DOHH2 (cell line): ENCODE measurements around the gene GNAO1.

Source experiments
- H3F3A ChIP-seq: fragments of 200-600 bp; sonication (generic), shearing (Covaris generic); 2 replicates; pipeline ENCODE4 v1.6.0; 2016; ENCODE audit warnings: antibody characterized with exemption, mild to moderate bottlenecking; ENCODE audit not compliant: control insufficient read depth, insufficient read depth
- H3K27ac ChIP-seq: fragments of 200-600 bp; sonication (generic); 2 replicates; pipeline ENCODE4 v1.5.1; 2014; ENCODE audit warnings: low read depth, mild to moderate bottlenecking, low read length, moderate library complexity
- H3K27me3 ChIP-seq: fragments of 200-600 bp; sonication (generic); 2 replicates; pipeline ENCODE4 v1.6.1; 2014; ENCODE audit warnings: mild to moderate bottlenecking, low read length, mixed read lengths; ENCODE audit not compliant: control insufficient read depth
- H3K36me3 ChIP-seq: fragments of 200-600 bp; sonication (generic); 2 replicates; pipeline ENCODE4 v1.6.1; 2014; ENCODE audit warnings: mild to moderate bottlenecking, low read length, moderate library complexity, mixed read lengths; ENCODE audit not compliant: control insufficient read depth
- H3K4me1 ChIP-seq: fragments of 200-600 bp; sonication (generic); 2 replicates; pipeline ENCODE4 v1.6.1; 2014; ENCODE audit warnings: mild to moderate bottlenecking, low read length, mixed read lengths; ENCODE audit not compliant: control insufficient read depth
- H3K4me2 ChIP-seq: fragments of 200-600 bp; sonication (generic); 2 replicates; pipeline ENCODE4 v1.6.0; 2014; ENCODE audit warnings: mild to moderate bottlenecking, low read length, moderate library complexity
- H3K4me3 ChIP-seq: fragments of 200-600 bp; sonication (generic); 2 replicates; pipeline ENCODE4 v1.5.1; 2014; ENCODE audit warnings: mild to moderate bottlenecking, low read length, mixed read lengths
- H3K79me2 ChIP-seq: fragments of 200-600 bp; sonication (generic); 2 replicates; pipeline ENCODE4 v1.6.1; 2014; ENCODE audit warnings: mild to moderate bottlenecking, low read length, mixed read lengths; ENCODE audit not compliant: control insufficient read depth
- H3K9me2 ChIP-seq: fragments of 200-600 bp; sonication (generic); replicated peaks from 2 replicates; pipeline ENCODE4 v1.6.1; 2014; ENCODE audit warnings: mild to moderate bottlenecking, low read length, mixed read lengths; ENCODE audit not compliant: control insufficient read depth
- H3K9me3 ChIP-seq: fragments of 200-600 bp; sonication (generic); 2 replicates; pipeline ENCODE4 v1.6.1; 2014; ENCODE audit warnings: antibody characterized with exemption, low read length, mixed read lengths; ENCODE audit not compliant: control insufficient read depth, insufficient read depth
- H4K20me1 ChIP-seq: fragments of 200-600 bp; sonication (generic); 2 replicates; pipeline ENCODE4 v1.6.0; 2014; ENCODE audit warnings: low read depth, mild to moderate bottlenecking, antibody characterized with exemption, low read length, moderate library complexity; ENCODE audit not compliant: control insufficient read depth, insufficient read depth
- EZH2phosphoT487 ChIP-seq: fragments of 200-600 bp; sonication (generic); IDR thresholded peaks from 2 replicates; pipeline ENCODE4 v1.6.1; 2017; ENCODE audit warnings: borderline replicate concordance, mild to moderate bottlenecking, antibody characterized with exemption, low read length, moderate library complexity, mixed read lengths
- TF ChIP-seq, protein P1 (sequence below): fragments of 200-600 bp; sonication (generic); IDR thresholded peaks from one replicate; pipeline ENCODE4 v1.5.1; 2014; ENCODE audit warnings: antibody characterized with exemption, mild to moderate bottlenecking, low read depth, low read length; ENCODE audit not compliant: poor library complexity, severe bottlenecking

Gene GNAO1

DNA sequence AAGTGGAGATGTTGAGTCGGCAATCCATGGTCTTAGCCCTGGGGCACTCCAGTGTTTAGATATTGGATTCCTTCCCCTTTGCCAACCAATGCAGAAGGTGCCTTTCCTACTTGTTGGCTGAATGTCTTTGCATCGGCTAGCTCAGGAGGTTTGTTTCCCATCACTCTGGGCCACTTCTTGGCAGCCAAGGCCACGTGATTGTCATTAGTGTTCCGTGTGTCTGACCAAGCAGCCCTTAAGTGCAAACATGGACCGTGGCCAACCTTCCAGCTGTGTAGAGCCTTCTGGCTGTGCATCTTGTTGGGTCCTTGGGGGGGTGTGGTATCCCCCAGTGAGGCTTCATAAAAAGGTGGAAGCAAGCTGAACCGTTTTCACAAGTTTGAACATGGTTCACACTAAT, 66.0 kb downstream of the GNAO1 start:
- Histone ChIP-seq H3K9me2 (no peaks in the 10 kb centered on the region), H3K27me3 (peaks cover 16% of the 10 kb centered on the region), H3K36me3 (no peaks in the 10 kb centered on the region), H3K4me3 (no peak overlapping the region), H3F3A (no peaks in the 10 kb centered on the region), H4K20me1 (no peaks in the 10 kb centered on the region), H3K27ac (no peak overlapping the region), H3K4me1 (no peaks in the 10 kb centered on the region), H3K9me3 (no peaks in the 10 kb centered on the region), H3K4me2 (no peak overlapping the region), H3K79me2 (no peaks in the 10 kb centered on the region)
- TF ChIP-seq EZH2phosphoT487 = no peak
- TF ChIP-seq, protein P1, sequence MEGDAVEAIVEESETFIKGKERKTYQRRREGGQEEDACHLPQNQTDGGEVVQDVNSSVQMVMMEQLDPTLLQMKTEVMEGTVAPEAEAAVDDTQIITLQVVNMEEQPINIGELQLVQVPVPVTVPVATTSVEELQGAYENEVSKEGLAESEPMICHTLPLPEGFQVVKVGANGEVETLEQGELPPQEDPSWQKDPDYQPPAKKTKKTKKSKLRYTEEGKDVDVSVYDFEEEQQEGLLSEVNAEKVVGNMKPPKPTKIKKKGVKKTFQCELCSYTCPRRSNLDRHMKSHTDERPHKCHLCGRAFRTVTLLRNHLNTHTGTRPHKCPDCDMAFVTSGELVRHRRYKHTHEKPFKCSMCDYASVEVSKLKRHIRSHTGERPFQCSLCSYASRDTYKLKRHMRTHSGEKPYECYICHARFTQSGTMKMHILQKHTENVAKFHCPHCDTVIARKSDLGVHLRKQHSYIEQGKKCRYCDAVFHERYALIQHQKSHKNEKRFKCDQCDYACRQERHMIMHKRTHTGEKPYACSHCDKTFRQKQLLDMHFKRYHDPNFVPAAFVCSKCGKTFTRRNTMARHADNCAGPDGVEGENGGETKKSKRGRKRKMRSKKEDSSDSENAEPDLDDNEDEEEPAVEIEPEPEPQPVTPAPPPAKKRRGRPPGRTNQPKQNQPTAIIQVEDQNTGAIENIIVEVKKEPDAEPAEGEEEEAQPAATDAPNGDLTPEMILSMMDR = no peak

DNA sequence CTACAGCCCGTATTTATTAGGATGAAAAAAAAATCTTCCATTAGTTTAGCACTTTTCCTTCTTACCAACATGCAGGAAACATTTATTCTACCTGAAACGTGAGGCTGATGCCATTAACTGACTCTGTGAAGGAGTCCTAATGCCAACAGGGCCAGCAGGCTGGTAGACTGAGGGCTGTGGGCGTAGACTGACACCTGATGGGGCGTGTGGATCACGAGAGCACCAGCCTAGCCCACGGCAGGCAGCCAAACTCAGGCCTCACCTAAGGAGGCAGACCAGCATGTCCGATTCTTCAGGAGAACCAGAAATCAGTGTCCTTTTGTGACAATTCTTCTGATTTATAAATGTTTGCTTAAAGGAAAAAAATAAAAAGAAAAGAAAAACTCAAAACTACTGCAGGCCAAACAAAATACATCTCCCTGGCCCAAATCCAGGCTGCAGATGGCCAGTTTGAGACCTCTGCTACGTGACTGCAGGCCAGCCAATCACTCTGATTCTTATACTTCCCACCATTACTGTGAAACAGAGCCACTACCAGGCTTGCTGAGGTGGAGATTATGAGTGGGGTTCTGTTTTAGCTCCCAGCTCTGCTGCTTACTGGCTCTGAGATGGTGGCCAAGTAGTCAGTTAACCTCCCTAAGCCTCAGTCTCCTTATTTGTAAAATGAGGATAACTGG, 66.5 kb downstream of the GNAO1 start:
- peaks cover 19% of the 10 kb centered on the region for H3K27me3 ChIP-seq

DNA sequence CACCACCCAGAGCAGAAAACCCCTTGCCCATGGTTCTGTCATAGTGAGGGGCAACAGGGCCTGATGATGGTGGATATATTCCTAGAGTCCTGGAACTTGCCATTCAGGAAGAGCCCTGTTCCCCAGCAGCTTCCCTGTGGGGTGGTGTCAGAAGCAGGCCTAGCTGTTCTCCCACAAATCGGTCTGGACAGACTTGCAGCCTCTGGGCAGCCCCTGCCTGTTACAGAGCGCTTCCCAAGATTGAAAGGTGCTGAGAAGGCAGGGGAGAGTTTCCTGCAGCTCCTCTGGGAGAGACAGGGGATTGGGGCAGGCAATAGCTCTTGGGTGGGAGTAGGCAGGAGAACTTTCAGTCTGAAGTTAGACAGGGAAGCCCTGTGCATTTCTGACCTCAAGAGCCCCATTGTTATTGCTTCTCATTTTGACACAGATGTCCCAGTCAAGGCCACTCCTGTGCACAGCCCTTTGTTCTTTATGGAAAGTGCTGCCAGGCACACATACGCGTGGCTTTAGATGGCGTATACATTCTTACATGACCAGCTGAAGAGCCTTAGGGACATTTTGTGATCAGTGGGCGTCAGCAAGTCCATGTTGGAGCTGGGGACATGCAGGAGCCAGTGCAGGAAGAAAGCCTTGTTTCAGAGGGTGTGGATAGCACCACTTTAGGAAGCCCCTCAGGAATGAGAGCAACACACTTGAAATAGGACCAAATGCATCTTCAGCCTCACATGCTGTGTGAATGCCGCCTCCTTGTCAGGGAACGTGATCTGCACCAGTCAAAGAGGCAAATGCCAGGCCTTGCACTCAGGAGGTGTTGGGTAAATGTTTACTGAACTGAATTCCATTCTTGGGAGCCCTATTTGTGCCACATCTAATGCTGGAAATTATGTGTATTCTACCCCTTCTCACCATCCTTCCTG, 67.5 kb downstream of the GNAO1 start:
- Histone ChIP-seq H3K36me3 (no peaks in the 10 kb centered on the region), H4K20me1 (no peaks in the 10 kb centered on the region), H3K79me2 (no peaks in the 10 kb centered on the region), H3K9me3 (no peaks in the 10 kb centered on the region), H3K4me1 (no peaks in the 10 kb centered on the region), H3K27me3 (peaks cover 23% of the 10 kb centered on the region), H3F3A (no peaks in the 10 kb centered on the region), H3K27ac (no peak overlapping the region), H3K9me2 (no peaks in the 10 kb centered on the region), H3K4me2 (no peak overlapping the region), H3K4me3 (no peak overlapping the region)
- TF ChIP-seq, protein P1 = no peak
- TF ChIP-seq EZH2phosphoT487 = no peak

More for the DNA sequence above, 66.5 kb downstream of the GNAO1 start:
- no peaks in the 10 kb centered on the region for H4K20me1 ChIP-seq
- no peaks in the 10 kb centered on the region for H3K4me1 ChIP-seq
- no peak for TF ChIP-seq EZH2phosphoT487
- TF ChIP-seq, protein P1 = no peak
- H3K79me2 ChIP-seq = no peaks in the 10 kb centered on the region
- H3K4me2 ChIP-seq = no peak overlapping the region
- no peaks in the 10 kb centered on the region for H3K9me2 ChIP-seq
- no peaks in the 10 kb centered on the region for H3F3A ChIP-seq
- no peaks in the 10 kb centered on the region for H3K36me3 ChIP-seq
- H3K27ac ChIP-seq = no peak overlapping the region
- H3K4me3 ChIP-seq = no peak overlapping the region
- no peaks in the 10 kb centered on the region for H3K9me3 ChIP-seq
